Measurements from ENCODE around the gene SPG11. TPM values are rescaled to one million over a fixed set of nuclear protein-coding genes. Genes with fewer than 3 reads are reported as not detected.

The SPG11 gene
- total RNA-seq, 1 donor from 2014 or later: 161 TPM

DNA sequence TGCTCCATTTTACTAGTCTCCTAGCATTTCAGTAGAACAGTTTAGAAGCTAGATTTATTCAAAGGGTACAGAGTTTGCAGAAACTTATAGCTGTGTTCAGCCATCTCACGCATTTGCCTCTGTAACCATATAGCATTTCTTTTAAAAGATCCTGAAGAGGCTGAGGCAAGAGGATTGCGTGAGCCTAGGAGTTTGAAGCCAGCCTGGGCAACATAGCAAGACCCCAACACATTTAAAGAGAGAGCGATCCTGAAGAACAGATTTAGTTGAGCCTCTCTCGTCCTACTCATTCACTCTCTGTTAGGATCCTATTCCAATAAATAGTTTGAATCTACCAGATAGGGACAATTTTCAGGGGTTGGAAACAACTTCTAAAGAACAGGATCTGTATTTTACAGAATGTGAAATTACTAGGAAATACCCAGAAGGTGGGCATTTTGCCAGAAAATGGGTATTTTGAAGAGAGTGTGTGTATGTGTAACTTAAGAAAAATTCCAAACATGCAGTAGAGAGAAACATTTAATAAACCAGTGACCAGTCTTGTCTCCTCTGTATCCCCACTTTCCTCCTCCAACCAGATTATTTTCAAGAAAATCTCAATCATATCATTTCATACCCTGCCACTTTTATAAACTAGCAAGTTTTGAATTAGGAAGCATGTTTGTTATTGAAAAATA is 122.0 kb downstream of the SPG11 start:
- Mint-ChIP-seq H3K9me3 (no peaks in the 10 kb centered on the region), H3K4me1 (peaks cover 65% of the 10 kb centered on the region), H3K4me3 (peak overlapping the region; percentile 20), H3K27me3 (no peaks in the 10 kb centered on the region), H3K36me3 (ENCODE audit: low read depth) (peaks cover 45% of the 10 kb centered on the region), H3K27ac (no peak overlapping the region)
- POLR2A ChIA-PET: no interaction called here
- intact Hi-C loops (cut with micrococcal nuclease): no loop called here
- ATAC-seq (ENCODE audit: low read depth): no peak
- CTCF ChIA-PET: interaction anchor here (1.1 kb wide), 1 partner anchor 37 kb away, joined by 3 read pairs; no protein-coding TSS in a partner anchor
- no peak for DNase-seq
- TF ChIP-seq CTCF (IDR thresholded peaks at IDR 0.05): no peak

DNA sequence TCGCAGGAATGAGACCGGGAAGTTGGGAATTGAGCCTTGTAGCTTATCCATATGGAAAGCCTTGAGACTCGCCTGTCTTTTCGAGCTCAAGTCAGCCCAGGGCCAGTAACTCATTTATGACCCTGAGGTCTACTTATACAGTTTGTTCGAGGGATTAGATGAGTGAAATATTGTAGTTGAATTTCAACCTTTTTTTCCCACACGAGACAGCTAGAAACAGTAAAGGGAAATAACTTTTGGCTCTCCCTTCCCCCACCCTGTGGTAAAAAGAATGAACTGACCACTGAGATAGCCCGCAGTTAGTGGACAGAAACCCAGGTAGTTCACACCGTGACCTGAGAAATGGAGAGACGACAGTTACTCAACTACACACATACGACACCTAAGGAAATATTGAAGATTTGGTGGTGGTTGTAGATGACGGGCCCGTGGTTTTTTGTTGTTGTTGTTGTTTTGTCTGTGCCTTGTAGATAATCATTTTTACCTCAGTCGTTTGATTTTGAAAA is 125.7 kb downstream of the SPG11 start:
- ChIA-PET CTCF (no interaction called here), POLR2A (interaction anchor here (0.5 to 3.2 kb wide), 11 partner anchors 8 to 853 kb away, joined by 3 to 33 read pairs (median 7); partner anchors contain the start of genes B2M, CTDSPL2, GOLM2 and PATL2)
- peak overlapping the region; percentile 92 for H3K4me3 Mint-ChIP-seq
- TF ChIP-seq CTCF (IDR thresholded peaks at IDR 0.05): no peak
- H3K9me3 Mint-ChIP-seq: no peaks in the 10 kb centered on the region
- H3K27ac Mint-ChIP-seq: peak overlapping the region; percentile 93
- H3K27me3 Mint-ChIP-seq: no peaks in the 10 kb centered on the region
- intact Hi-C loops (cut with micrococcal nuclease): loop anchor here (1.0 to 5.0 kb wide), 7 partner anchors 9 to 1050 kb away; partner anchors contain the start of genes B2M, BLOC1S6, CTDSPL2 and GOLM2
- ATAC-seq (ENCODE audit: low read depth): no peak
- peaks cover 41% of the 10 kb centered on the region for H3K36me3 Mint-ChIP-seq (ENCODE audit: low read depth)
- DNase-seq: no peak
- H3K4me1 Mint-ChIP-seq: peaks cover 56% of the 10 kb centered on the region

- peak; percentile 89 for ATAC-seq (ENCODE audit: low read depth)
- DNase-seq: peak; percentile 90
- Mint-ChIP-seq H3K4me1 (peaks cover 50% of the 10 kb centered on the region), H3K36me3 (ENCODE audit: low read depth) (peaks cover 41% of the 10 kb centered on the region), H3K27ac (peak within 1 kb of the TSS; percentile 93), H3K27me3 (no peaks in the 10 kb centered on the region), H3K9me3 (no peaks in the 10 kb centered on the region), H3K4me3 (peak within 1 kb of the TSS; percentile 92)
- POLR2A ChIA-PET: interaction anchor here (0.5 to 3.2 kb wide), 15 partner anchors 9 to 1145 kb away, joined by 3 to 33 read pairs (median 4); partner anchors contain the start of genes B2M, CTDSPL2, GOLM2 and PATL2
- intact Hi-C loops (cut with micrococcal nuclease): loop anchor here (1.0 to 5.0 kb wide), 8 partner anchors 9 to 1050 kb away; partner anchors contain the start of genes B2M, BLOC1S6, CTDSPL2 and GOLM2
- CTCF ChIA-PET: no interaction called here
- no peak for TF ChIP-seq CTCF (IDR thresholded peaks at IDR 0.05)
Observed at GRCh38 chr15:44536962-44537734, 126.3 kb downstream of the SPG11 start, which contains the start of gene EIF3J. EIF3J (plus strand) TSS chr15:44537147; CDS start chr15:44537195, 48 bp downstream.

DNA sequence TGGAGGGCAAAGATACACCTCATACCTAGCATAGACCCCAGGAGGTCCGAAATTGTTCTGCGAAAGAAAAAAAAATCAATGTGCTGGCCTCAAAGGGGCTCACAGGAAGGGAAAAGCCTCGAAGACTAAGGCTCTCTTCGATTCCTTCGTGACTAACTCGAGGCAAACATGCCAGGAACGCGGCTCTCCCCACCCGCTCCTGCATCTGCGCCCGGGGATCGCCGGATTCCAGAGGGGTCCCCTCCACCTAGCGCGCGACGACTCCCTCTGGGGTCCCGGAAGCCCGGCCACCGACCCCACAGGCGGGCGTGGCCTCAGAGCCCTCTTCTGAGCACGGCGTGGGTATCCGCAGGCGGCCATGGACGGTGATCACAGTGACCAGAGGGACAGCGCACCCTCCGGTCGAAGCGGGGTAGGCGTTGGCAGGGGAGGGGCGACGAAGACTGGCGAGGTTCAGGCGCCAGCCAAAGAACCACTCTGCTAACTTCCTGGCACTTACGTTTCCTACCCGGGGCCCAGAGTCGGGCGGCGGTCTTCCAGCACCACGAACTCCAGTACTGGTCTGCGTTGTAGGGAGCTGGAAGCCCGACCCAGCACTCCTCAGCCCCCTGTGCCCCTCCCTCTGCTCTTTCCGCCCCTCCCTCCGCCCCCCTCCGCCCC is 127.0 kb downstream of the SPG11 start:
- H3K9me3 Mint-ChIP-seq: no peaks in the 10 kb centered on the region
- POLR2A ChIA-PET: interaction anchor here (0.5 to 3.2 kb wide), 12 partner anchors 8 to 665 kb away, joined by 3 to 33 read pairs (median 5); partner anchors contain the start of genes B2M, CTDSPL2, GOLM2 and PATL2

More for the DNA sequence above, 127.0 kb downstream of the SPG11 start:
- peaks cover 36% of the 10 kb centered on the region for H3K36me3 Mint-ChIP-seq (ENCODE audit: low read depth)
- peak overlapping the region; percentile 93 for H3K27ac Mint-ChIP-seq
- peaks cover 42% of the 10 kb centered on the region for H3K4me1 Mint-ChIP-seq
- ATAC-seq (ENCODE audit: low read depth): peak; percentile 64
- no peak for DNase-seq
- CTCF ChIA-PET: no interaction called here
- no peaks in the 10 kb centered on the region for H3K27me3 Mint-ChIP-seq
- TF ChIP-seq CTCF (IDR thresholded peaks at IDR 0.05): no peak
- intact Hi-C loops (cut with micrococcal nuclease): loop anchor here (1.0 to 5.0 kb wide), 5 partner anchors 110 to 1051 kb away; partner anchors contain the start of genes BLOC1S6, CTDSPL2, GOLM2 and SPG11
- peak overlapping the region; percentile 92 for H3K4me3 Mint-ChIP-seq
